ENCODE measurements around the gene MORC2.

- peak; percentile 10; the same call in 1 of the 2 replicates for TF ChIP-seq CTCF (conservative IDR thresholded peaks at IDR 0.05)
- TF ChIP-seq ZFX (IDR thresholded peaks at IDR 0.05), result no peak
Observed at GRCh38 chr22:30949934-30950660, 18.5 kb downstream of the MORC2 start.

Data from C4-2B (cell line).